ENCODE data around the gene ACTR3. TPM values are rescaled to one million over a fixed set of nuclear protein-coding genes. Genes with fewer than 3 reads are reported as not detected.

The ACTR3 gene
- total and polyA plus RNA-seq, 9 donors: 41.7 to 167 (median 133) TPM

GRCh38 chr2:113972766-113973165 is 82.9 kb downstream of the ACTR3 start:
- DNase-seq: no peak
- WGBS, 3 donors: 66 to 87% (median 77%) methylated on average over 3 of the region's 3 CpGs
- TF ChIP-seq EP300 (IDR thresholded peaks at IDR 0.05) (no peak), POLR2A (IDR thresholded peaks at IDR 0.05) (no peak), CTCF (IDR thresholded peaks at IDR 0.05) (no peak)
- no peaks in the 10 kb centered on the region for H3K36me3 ChIP-seq
- H3K4me3 ChIP-seq: no peak overlapping the region
- no peak overlapping the region for H3K27ac ChIP-seq
- no peaks in the 10 kb centered on the region for H3K27me3 ChIP-seq
- peaks cover under 1% of the 10 kb centered on the region for H3K4me1 ChIP-seq (ENCODE audit: insufficient read depth)
- H3K9me3 ChIP-seq: no peaks in the 10 kb centered on the region
- intact Hi-C loops (cut with DNase I): no loop called here

- no peak for DNase-seq
- no peak for TF ChIP-seq EP300 (IDR thresholded peaks at IDR 0.05)
- TF ChIP-seq POLR2A (IDR thresholded peaks at IDR 0.05): no peak
- no peak for TF ChIP-seq CTCF (IDR thresholded peaks at IDR 0.05)
- Histone ChIP-seq H3K27me3 (no peaks in the 10 kb centered on the region), H3K9me3 (no peaks in the 10 kb centered on the region), H3K4me3 (no peak overlapping the region), H3K27ac (no peak overlapping the region), H3K36me3 (no peaks in the 10 kb centered on the region), H3K4me1 (ENCODE audit: insufficient read depth) (peaks cover 4% of the 10 kb centered on the region)
- intact Hi-C loops (cut with DNase I): no loop called here
- 69 to 76% (median 71%) methylated on average over 4 of the region's 4 CpGs for WGBS, 3 donors
Observed at GRCh38 chr2:113973810-113974209, 83.9 kb downstream of the ACTR3 start.

GRCh38 chr2:113974727-113975126 is 84.8 kb downstream of the ACTR3 start:
- TF ChIP-seq POLR2A (IDR thresholded peaks at IDR 0.05) (no peak), CTCF (IDR thresholded peaks at IDR 0.05) (no peak), EP300 (IDR thresholded peaks at IDR 0.05) (no peak)
- H3K36me3 ChIP-seq: no peaks in the 10 kb centered on the region
- peaks cover 4% of the 10 kb centered on the region for H3K4me1 ChIP-seq (ENCODE audit: insufficient read depth)
- no peaks in the 10 kb centered on the region for H3K9me3 ChIP-seq
- WGBS, 3 donors: 53 to 67% (median 66%) methylated on average over 4 of the region's 4 CpGs
- H3K27me3 ChIP-seq: no peaks in the 10 kb centered on the region
- H3K27ac ChIP-seq: no peak overlapping the region
- no peak overlapping the region for H3K4me3 ChIP-seq
- DNase-seq: no peak
- intact Hi-C loops (cut with DNase I): no loop called here

- Histone ChIP-seq H3K27me3 (no peaks in the 10 kb centered on the region), H3K36me3 (no peaks in the 10 kb centered on the region), H3K27ac (no peak overlapping the region), H3K9me3 (no peaks in the 10 kb centered on the region), H3K4me3 (no peak overlapping the region), H3K4me1 (ENCODE audit: insufficient read depth) (peaks cover 4% of the 10 kb centered on the region)
- DNase-seq: no peak
- TF ChIP-seq CTCF (IDR thresholded peaks at IDR 0.05) (no peak), POLR2A (IDR thresholded peaks at IDR 0.05) (no peak), EP300 (IDR thresholded peaks at IDR 0.05) (no peak)
- WGBS, 3 donors: 79 to 82% (median 82%) methylated on average over 7 of the region's 7 CpGs
- intact Hi-C loops (cut with DNase I): no loop called here
Observed at GRCh38 chr2:113976277-113976928, 86.5 kb downstream of the ACTR3 start.

Data from ovary (tissue), 9 donors.